G401 (cell line): ENCODE data around the gene TMEM171. TPM values are rescaled to one million over a fixed set of nuclear protein-coding genes. Genes with fewer than 3 reads are reported as not detected.

Experiments
- DNase-seq: peaks from one replicate; pipeline ENCODE4 v3.0.0-alpha.2; 2015; ENCODE audit warnings: low spot score
- in situ Hi-C: cut with HindIII; loops from 2 replicates; pipeline ENCODE4 v1.10.0; 2016; ENCODE audit warnings: low sequenced_read_pairs, mixed read lengths
- total RNA-seq: library from RNA; depleted of rRNA; stranded (reverse); fragments of >200 nt; shearing (Covaris generic); gene quantifications from 2 replicates; pipeline ENCODE4 v1.2.3, GENCODE V29; 2014; rRNA removed

The TMEM171 gene
- total RNA-seq, 1 experiment from 2014 or later = not detected

DNA sequence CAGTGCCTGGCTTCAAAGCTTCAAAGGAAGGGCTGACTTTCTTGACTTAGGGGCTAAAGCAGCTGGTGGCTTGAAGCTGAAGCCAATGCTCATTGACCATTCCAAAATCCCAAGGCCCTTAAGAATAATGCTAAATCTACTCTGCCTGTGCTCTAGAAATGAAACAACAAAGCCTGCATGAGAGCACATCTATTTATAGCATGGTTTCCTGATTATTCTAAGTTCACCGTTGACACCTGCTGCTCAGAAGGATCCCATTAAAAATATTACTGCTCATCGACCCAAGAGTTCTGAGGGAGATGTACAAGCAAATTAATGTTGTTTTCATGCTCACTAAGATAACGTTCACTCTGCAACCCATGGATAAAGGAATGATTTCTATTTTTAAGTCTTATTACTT, 59.4 kb downstream of the TMEM171 start:
- no peak for DNase-seq
- in situ Hi-C loops = no loop called here

GRCh38 chr5:73180566-73180965, 60.2 kb downstream of the TMEM171 start:
- in situ Hi-C loops = no loop called here

More at GRCh38 chr5:73180566-73180965, 60.2 kb downstream of the TMEM171 start:
- no peak for DNase-seq

Other genes starting within 250 kb of the TMEM171 start
- gene FCHO2, start 164.5 kb upstream of the TMEM171 start, total RNA-seq = 9.6 and 10.9 TPM in 2 replicates
- gene TMEM174, start 52.6 kb downstream of the TMEM171 start, total RNA-seq = not detected in 2 replicates